Esophagus squamous epithelium (tissue), 4 donors: ENCODE measurements around the gene ERC1.

ENCODE experiments used
- CTCF ChIP-seq, 6 experiments: fragments of 450-650 bp in 4 of 6; fragments of 200-600 bp in 2 of 6; sonication (generic) in 2 of 6; IDR thresholded peaks; one replicate each; pipeline ENCODE4 v1.5.1; 2016 to 2019; ENCODE audit warnings: antibody characterized with exemption in 6 of 6, mild to moderate bottlenecking in 4 of 6, moderate library complexity in 4 of 6
- POLR2A ChIP-seq, 4 donors: fragments of 450-650 bp; IDR thresholded peaks; one replicate each; pipeline ENCODE4 v1.6.1; 2017; ENCODE audit warnings: antibody characterized with exemption in 4 of 4, mild to moderate bottlenecking in 4 of 4, moderate library complexity in 3 of 4

DNA sequence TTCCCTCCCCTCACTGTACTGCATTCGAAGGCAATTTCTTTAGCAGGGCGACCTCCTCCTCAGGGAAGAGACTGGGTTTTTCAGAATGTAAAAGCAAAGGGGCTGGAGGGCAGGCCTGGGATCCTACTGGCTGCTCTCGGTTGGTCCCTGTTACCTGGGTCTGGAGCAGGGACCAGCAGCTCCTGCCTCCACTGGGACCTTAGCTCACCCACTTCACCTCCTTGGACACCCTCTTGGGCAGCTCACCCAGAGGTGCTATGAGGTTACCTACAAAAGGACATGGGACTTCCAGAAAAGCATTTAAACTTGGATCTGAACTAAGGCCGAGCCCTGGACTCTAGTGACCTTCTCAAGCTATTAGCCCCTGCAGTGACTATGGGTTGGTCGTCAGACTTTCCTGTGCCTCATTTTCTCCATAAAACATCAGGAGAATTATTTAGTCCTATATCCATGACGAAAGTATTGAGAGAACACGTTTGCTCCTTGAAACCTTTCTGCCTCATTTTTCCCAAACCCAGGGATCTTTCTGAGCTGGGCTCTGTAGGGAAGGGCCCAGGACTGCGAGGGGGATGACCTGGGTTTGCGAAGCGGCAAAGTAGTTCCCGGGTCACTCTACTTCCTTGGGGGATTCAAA is 538.3 kb downstream of the ERC1 start:
- TF ChIP-seq CTCF (IDR thresholded peaks at IDR 0.05) (no peak), POLR2A (IDR thresholded peaks at IDR 0.05) (no peak)
